ENCODE results near the gene DNAJC19.
"Not testable (repeated sequence)": the region's sequence is repeated elsewhere in the genome, so short reads cannot be mapped to it uniquely, and the experiment has no call there.

Gene DNAJC19

GRCh38 chr3:180989291-180990163, at the start of gene DNAJC19:
DNAJC19 (minus strand) TSS chr3:180989736; CDS start chr3:180989602, 134 bp downstream.
- peak; percentile 99 for DNase-seq

- DNase-seq, result no peak
Measured at GRCh38 chr3:181030948-181031347, 41.4 kb upstream of the DNAJC19 start.

- no peak for DNase-seq
Measured at GRCh38 chr3:181025204-181025603, 35.7 kb upstream of the DNAJC19 start.

GRCh38 chr3:181017690-181018089, 28.2 kb upstream of the DNAJC19 start:
- no peak for DNase-seq

DNA sequence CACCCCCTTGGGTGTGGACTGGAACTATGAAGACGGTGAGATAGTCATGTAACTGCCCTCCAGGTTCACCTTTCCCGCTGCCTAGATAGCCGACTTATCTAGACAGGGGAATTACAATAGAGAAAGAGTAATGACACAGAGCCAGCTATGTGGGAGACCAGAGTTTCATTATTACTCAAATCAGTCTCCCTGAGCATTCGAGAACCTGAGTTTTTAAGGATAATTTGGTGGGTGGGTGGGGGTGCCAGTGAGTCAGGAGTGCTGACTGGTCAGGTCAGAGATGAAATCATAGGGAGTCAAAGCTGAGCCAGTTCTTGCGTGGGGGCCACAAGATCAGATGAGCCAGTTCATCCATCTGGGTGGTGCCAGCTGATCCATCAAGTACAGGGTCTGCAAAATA, 19.7 kb upstream of the DNAJC19 start:
- DNase-seq, result no peak

DNA sequence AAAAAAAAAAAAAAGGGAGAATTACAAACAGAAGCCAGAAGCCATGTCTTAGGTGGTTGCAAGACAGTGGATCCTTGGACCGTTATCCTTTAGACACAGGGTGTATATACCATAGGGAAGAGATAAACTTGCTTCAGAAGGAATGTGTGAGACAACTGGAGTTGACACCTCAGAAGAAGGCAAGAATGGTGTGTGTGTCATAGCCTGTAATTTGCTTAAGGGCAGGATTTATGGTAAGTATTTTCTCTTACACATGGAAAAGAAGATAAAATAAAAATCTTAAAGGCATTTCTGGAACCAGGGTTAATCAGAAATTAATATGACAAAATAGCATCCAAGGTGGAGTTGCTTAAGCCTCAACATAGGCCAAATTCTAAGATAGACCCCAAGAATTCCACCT, 19.3 kb upstream of the DNAJC19 start:
- no peak for DNase-seq

DNA sequence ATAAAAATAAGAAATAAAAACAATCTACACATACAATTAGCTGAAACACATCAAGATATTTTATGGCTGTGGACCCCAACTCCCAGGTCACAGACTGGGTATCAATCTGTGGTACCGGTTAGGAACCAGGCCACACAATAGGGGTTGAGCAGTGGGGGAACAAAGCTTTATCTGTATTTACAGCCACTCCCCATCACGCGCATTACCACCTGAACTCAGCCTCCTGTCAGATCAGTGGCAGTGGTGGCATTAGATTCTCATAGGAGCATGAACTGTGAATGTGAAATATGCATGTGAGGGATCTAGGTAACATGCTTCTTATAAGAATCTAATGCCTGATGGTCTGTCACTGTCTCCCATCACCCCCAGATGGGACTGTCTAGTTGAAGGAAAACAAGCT, 17.7 kb upstream of the DNAJC19 start:
- DNase-seq, result no peak

DNA sequence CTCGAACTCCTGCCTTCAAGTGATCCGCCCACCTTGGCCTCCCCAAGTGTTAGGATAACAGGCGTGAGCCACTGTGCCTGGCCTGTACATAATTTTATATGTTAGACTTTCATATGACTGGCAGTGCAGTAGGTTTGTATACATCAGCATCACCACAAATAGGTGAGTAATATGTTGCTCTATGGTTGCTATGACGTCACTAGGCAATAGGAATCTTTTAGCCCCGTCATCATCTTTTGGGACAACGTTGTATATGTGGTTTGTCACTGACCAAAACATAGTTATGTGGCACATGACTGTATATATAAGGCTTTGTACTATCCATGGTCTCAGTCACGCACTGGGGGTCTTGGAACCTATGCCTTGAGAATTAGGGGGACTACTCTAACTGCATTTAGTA, 17.0 kb upstream of the DNAJC19 start:
- no peak for DNase-seq

DNA sequence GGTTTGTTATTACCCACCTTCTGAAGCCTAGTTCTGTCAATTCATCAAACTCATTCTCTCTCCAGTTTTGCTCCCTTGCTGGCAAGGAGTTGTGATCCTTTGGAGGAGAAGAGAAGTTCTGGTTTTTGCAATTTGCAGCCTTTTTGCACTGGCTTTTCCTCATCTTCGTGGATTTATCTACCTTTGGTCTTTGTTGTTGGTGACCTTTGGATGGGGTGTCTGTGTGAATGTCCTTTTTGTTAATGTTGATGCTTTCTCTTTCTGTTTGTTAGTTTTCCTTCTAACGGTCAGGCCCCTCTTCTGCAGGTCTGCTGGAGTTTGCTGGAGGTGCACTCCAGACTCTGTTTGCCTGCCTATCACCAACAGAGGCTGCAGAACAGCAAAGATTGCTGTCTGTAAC, 13.9 kb upstream of the DNAJC19 start:
- not testable (repeated sequence) for DNase-seq

- DNase-seq, result not testable (repeated sequence)
Measured at GRCh38 chr3:181002331-181002730, 12.8 kb upstream of the DNAJC19 start.

DNA sequence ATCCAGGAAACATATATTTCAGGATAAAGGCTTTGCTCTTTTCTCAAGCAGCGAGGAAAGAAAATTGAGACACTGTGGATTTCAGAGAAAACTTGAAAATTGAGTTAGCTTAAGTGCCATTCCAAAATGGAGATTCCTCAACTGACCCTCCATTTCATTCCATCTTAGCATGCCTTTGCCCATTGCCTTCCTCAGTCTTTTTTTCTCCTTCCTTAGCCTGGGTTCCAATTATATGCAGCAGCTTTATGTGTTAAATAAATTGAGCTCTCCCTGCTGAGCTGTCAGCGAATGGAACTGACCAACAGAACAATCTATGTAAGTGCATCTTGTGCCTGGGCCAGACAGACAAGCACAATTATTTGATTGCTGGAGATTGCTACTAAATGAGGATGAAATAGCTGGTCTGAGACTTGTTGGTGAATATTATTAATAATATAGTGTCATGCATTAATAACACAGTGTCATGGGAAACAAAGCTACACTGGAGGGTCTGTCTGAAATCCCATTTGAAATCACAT, 6.9 kb upstream of the DNAJC19 start:
- no peak for DNase-seq

DNA sequence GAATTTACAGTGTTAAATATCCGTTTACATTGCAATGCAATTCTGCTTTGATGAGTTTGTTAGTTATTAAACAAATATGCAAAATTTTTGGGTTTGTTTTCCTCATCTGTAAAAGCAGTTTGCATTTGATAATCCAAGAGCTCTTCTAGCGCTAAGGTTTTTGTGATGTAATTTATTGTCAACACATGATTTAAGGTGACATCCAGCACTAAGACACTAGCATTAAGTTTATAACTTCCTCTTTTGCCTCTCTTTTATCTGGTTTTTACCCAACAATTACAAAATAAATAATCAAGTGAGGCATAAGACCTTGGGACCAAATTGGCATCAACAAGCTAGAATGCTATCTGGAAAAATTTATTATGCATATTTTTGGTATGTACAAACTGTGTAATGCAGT, 969 bp upstream of the DNAJC19 start:
- DNase-seq, result no peak

- DNase-seq, result no peak
Measured at GRCh38 chr3:180987344-180987743, 2.2 kb downstream of the DNAJC19 start.

DNA sequence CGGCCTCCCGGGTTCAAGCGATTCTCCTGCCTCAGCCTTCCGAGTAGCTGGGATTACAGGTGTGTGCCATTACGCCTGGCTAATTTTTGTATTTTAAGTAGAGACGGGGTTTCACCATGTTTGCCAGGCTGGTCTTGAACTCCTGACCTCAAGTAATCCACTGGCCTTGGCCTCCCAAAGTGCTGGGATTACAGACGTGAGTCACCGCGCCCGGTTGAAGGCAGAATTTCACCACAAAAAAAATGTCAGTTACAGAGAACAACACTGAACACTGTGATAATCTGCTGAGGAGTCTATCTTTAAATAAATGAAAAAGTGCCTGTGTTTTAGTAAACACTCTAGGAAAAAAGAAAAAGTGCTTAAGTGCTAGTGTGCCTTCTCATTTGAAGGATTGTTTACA, 3.2 kb downstream of the DNAJC19 start:
- not testable (repeated sequence) for DNase-seq

- no peak for DNase-seq
Measured at GRCh38 chr3:180983136-180983535, 6.4 kb downstream of the DNAJC19 start.

DNA sequence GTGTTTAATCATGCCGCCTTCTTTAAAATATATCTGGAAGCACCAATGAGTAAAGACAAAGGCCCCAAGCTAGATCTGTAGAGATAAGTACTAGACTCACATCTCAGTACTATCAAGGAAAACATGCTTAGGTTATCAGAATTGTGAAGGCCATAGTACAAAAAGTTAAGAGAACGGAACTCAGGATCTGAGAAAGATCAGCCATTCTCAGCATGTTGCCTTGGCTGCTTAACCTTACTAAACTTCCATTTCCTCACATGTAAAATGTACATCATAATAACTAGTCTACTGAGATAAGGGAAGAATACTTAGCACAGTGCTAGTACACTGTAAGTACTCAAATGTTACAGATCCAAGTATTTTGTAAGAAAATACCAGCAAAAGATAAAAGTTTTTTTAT, 7.6 kb downstream of the DNAJC19 start:
- DNase-seq, result no peak

GRCh38 chr3:180980611-180981010, 8.9 kb downstream of the DNAJC19 start:
- DNase-seq, result no peak

DNA sequence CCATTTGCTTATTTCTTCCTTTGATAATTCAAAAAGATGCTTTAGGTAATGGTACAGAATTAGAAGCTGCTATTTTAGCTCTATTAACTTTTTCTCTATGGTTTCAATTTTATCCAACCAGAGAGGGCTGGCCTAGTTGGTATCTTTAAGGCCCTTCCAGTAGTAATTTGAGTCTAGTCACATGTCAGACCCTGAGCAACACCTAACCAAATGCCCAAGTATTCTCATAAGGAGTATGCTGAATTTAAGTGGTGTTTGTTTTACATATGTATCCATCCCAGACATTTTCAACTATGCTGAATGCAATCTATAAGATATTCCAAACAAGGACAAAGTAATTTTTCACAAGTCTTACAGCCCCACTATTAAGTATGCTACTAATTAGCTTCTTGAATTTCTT, 9.6 kb downstream of the DNAJC19 start:
- DNase-seq, result no peak

DNA sequence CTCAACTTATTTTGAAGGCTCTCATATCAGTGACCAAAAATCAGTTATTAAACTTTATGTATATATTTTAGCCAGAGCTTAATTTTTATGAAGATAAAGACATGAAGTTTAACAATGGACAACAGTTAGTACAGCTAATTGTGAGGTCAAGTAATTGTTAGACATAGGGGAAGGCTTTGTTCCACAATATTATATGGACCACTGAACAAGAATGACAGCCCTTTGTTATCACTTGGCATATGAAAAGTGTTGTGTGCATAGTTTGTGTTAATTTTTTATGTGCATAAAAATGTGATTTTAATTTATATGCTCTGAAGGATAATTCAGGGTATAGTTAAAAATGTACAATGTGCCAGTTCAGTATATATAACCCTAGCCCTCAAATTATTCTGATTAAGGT, 12.0 kb downstream of the DNAJC19 start:
- no peak for DNase-seq

- DNase-seq, result no peak
Measured at GRCh38 chr3:180974286-180974685, 15.2 kb downstream of the DNAJC19 start.

DNA sequence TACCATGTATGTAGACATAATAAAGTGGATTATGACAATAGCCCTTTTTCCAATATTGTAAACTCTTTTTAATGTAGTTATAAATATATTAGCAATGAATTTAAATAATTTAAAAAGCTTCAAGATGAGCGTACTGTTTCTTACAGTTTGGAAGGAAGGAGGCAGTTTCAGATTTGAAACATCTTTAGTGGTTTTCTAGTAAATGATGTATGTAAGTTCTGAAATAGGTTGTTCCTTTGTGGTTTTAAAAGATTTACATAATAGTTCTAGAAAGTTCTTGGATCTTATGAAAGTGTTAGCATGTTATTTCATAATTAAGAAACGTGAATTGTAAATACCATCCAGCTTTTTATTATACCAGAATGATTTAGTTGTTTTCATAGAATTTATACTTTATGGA, 16.0 kb downstream of the DNAJC19 start:
- DNase-seq, result no peak

GRCh38 chr3:180970931-180971330, 18.6 kb downstream of the DNAJC19 start:
- DNase-seq, result no peak

DNA sequence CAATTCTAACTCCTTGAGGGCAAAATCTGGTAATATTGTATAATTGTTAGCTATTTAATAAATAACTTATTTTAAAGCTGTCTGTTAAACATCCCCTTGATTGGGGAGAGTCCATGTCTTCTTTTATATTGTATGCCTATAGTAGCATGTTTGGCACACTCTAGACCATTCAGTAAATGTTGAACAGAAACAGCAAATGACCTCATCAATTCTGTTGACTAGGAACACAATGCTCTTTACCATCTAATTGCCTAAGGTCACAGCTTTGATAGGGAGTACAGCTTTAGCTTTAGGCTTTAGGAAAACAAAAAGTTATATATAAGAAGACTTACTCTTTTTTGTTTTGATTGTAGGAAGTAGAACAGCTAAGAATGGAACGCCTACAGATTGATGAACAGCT, 27.0 kb downstream of the DNAJC19 start:
- DNase-seq, result no peak

GRCh38 chr3:180961552-180961951, 28.0 kb downstream of the DNAJC19 start:
- no peak for DNase-seq

DNA sequence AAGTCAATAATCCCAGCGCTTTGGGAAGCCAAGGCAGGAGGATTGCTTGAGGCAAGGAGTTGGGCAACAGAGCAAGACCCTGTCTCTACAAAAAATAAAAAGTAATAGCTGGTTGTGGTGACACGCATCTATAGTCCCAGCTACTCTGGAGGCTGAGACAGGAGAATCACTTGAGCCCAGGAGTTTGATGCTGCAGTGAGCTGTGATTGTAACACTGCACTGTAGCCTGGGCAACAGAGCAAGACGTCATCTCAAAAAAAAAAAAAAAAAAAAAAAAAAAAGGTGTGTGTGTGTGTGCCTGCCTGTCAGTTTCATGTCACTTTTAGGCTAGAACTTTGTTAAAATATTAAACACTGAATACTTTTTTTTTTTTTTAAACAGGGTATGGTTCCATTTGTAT, 28.4 kb downstream of the DNAJC19 start:
- no peak for DNase-seq
